OCI-LY1 (cell line): ENCODE measurements around the gene OLFM1.

Source experiments
- H2AFZ ChIP-seq: fragments of 200-600 bp; sonication (generic), shearing (Covaris generic); 2 replicates; pipeline ENCODE4 v1.6.0; 2014; ENCODE audit warnings: antibody characterized with exemption, mild to moderate bottlenecking, low read length
- H3F3A ChIP-seq: fragments of 200-600 bp; sonication (generic), shearing (Covaris generic); 2 replicates; pipeline ENCODE4 v1.6.0; 2014; ENCODE audit warnings: mild to moderate bottlenecking, antibody characterized with exemption, low read length, moderate library complexity; ENCODE audit not compliant: insufficient read depth
- H3K27ac ChIP-seq: fragments of 200-600 bp; sonication (generic); 2 replicates; pipeline ENCODE4 v1.5.1; 2014; ENCODE audit warnings: low read length, mixed run types, mild to moderate bottlenecking, low read depth; ENCODE audit not compliant: poor library complexity, severe bottlenecking
- H3K27me3 ChIP-seq: fragments of 200-600 bp; sonication (generic); 2 replicates; pipeline ENCODE4 v1.6.0; 2014; ENCODE audit warnings: antibody characterized with exemption, mild to moderate bottlenecking, low read length, moderate library complexity; ENCODE audit not compliant: insufficient read depth
- H3K36me3 ChIP-seq: fragments of 200-600 bp; sonication (generic); 2 replicates; pipeline ENCODE4 v1.6.1; 2014; ENCODE audit warnings: mild to moderate bottlenecking, antibody characterized with exemption, low read length, moderate library complexity, mixed read lengths; ENCODE audit not compliant: insufficient read depth
- H3K4me1 ChIP-seq: fragments of 200-600 bp; sonication (generic); 2 replicates; pipeline ENCODE4 v1.5.1; 2014; ENCODE audit warnings: mild to moderate bottlenecking, low read length, moderate library complexity; ENCODE audit not compliant: insufficient read depth, severe bottlenecking
- H3K4me2 ChIP-seq: fragments of 200-600 bp; sonication (generic), shearing (Covaris generic); 2 replicates; pipeline ENCODE4 v1.6.1; 2014; ENCODE audit warnings: low read length
- H3K4me3 ChIP-seq: fragments of 200-600 bp; sonication (generic); 2 replicates; pipeline ENCODE4 v1.5.1; 2014; ENCODE audit warnings: low read length, low read depth, mild to moderate bottlenecking, mixed read lengths; ENCODE audit not compliant: poor library complexity, severe bottlenecking
- H3K79me2 ChIP-seq: fragments of 200-600 bp; shearing (Covaris generic); 2 replicates; pipeline ENCODE4 v1.6.1; 2016; ENCODE audit warnings: mixed run types, low read length, mixed read lengths; ENCODE audit not compliant: insufficient read depth
- H3K9ac ChIP-seq: fragments of 200-600 bp; sonication (generic), shearing (Covaris generic); 2 replicates; pipeline ENCODE4 v1.6.1; 2014; ENCODE audit warnings: mild to moderate bottlenecking, low read length, mixed read lengths
- H3K9me2 ChIP-seq: fragments of 200-600 bp; sonication (generic), shearing (Covaris generic); 2 replicates; pipeline ENCODE4 v1.6.1; 2014; ENCODE audit warnings: low read depth, mild to moderate bottlenecking, low read length, mixed read lengths
- H3K9me3 ChIP-seq: fragments of 200-600 bp; shearing (Covaris generic); 2 replicates; pipeline ENCODE4 v1.6.1; 2014; ENCODE audit warnings: low read length, mixed read lengths
- H4K20me1 ChIP-seq: fragments of 200-600 bp; sonication (generic), shearing (Covaris generic); 2 replicates; pipeline ENCODE4 v1.6.0; 2016; ENCODE audit warnings: mild to moderate bottlenecking, low read length; ENCODE audit not compliant: insufficient read depth
- CTCF ChIP-seq: fragments of 200-600 bp; sonication (generic), shearing (Covaris generic); IDR thresholded peaks from 2 replicates; pipeline ENCODE4 v1.5.1; 2017; ENCODE audit warnings: mild to moderate bottlenecking, antibody characterized with exemption, low read length, moderate library complexity, mixed read lengths
- EZH2 ChIP-seq: fragments of 200-600 bp; sonication (generic), shearing (Covaris generic); IDR thresholded peaks from 2 replicates; pipeline ENCODE4 v1.8.0; 2017; ENCODE audit warnings: borderline replicate concordance, mixed run types, mild to moderate bottlenecking, antibody characterized with exemption, low read length, moderate library complexity, mixed read lengths

Gene OLFM1

GRCh38 chr9:135105938-135106491 lies 18.5 kb downstream of the OLFM1 start:
- Histone ChIP-seq H3K9me2 (no peaks in the 10 kb centered on the region), H3K4me1 (no peaks in the 10 kb centered on the region), H3K9me3 (no peaks in the 10 kb centered on the region), H3K4me3 (no peak overlapping the region), H3K36me3 (no peaks in the 10 kb centered on the region), H4K20me1 (no peaks in the 10 kb centered on the region), H3K27ac (no peak overlapping the region), H3K4me2 (no peak overlapping the region), H3K79me2 (no peaks in the 10 kb centered on the region), H3K27me3 (no peaks in the 10 kb centered on the region; the same call in 1 of the 2 replicates), H3K9ac (no peak overlapping the region), H2AFZ (no peak overlapping the region), H3F3A (no peaks in the 10 kb centered on the region)
- no peak for TF ChIP-seq EZH2
- TF ChIP-seq CTCF, result no peak

GRCh38 chr9:135106551-135107270 lies 19.2 kb downstream of the OLFM1 start:
- H3K27me3 ChIP-seq, result no peaks in the 10 kb centered on the region; the same call in 1 of the 2 replicates

GRCh38 chr9:135107581-135108235 lies 20.2 kb downstream of the OLFM1 start:
- Histone ChIP-seq H4K20me1 (no peaks in the 10 kb centered on the region), H3K27ac (no peak overlapping the region), H3K36me3 (no peaks in the 10 kb centered on the region), H3K9me3 (no peaks in the 10 kb centered on the region), H3K4me3 (no peak overlapping the region), H3F3A (no peaks in the 10 kb centered on the region), H3K79me2 (no peaks in the 10 kb centered on the region), H2AFZ (no peak overlapping the region), H3K9me2 (no peaks in the 10 kb centered on the region), H3K4me1 (no peaks in the 10 kb centered on the region), H3K4me2 (no peak overlapping the region), H3K27me3 (no peaks in the 10 kb centered on the region; the same call in 1 of the 2 replicates), H3K9ac (no peak overlapping the region)
- TF ChIP-seq EZH2, result no peak
- TF ChIP-seq CTCF, result no peak

More at GRCh38 chr9:135106551-135107270, 19.2 kb downstream of the OLFM1 start:
- H4K20me1 ChIP-seq, result no peaks in the 10 kb centered on the region
- H3K79me2 ChIP-seq, result no peaks in the 10 kb centered on the region
- H3K4me1 ChIP-seq, result no peaks in the 10 kb centered on the region
- H3F3A ChIP-seq, result no peaks in the 10 kb centered on the region
- no peaks in the 10 kb centered on the region for H3K9me3 ChIP-seq
- no peak overlapping the region for H3K4me3 ChIP-seq
- no peak overlapping the region for H2AFZ ChIP-seq
- H3K9me2 ChIP-seq, result no peaks in the 10 kb centered on the region
- H3K4me2 ChIP-seq, result no peak overlapping the region
- no peak overlapping the region for H3K9ac ChIP-seq
- no peaks in the 10 kb centered on the region for H3K36me3 ChIP-seq
- no peak overlapping the region for H3K27ac ChIP-seq
- TF ChIP-seq EZH2 (no peak), CTCF (no peak)
